HG03280 (cell line): ENCODE data around the gene ABCA4.
"Not testable (repeated sequence)": the region's sequence is repeated elsewhere in the genome, so short reads cannot be mapped to it uniquely, and the experiment has no call there.

Experiments
- ATAC-seq: cut with Tn5 transposase; IDR thresholded peaks from one replicate; pipeline ENCODE4 v1.9.1; 2021; ENCODE audit warnings: mild to moderate bottlenecking, moderate library complexity; ENCODE audit not compliant: unreplicated experiment

Gene ABCA4

GRCh38 chr1:93958032-93958725, 162.8 kb downstream of the ABCA4 start:
- ATAC-seq: no peak

GRCh38 chr1:93955765-93956164, 165.2 kb downstream of the ABCA4 start:
- ATAC-seq: no peak

- not testable (repeated sequence) for ATAC-seq
Measured at GRCh38 chr1:93947002-93947686, 173.8 kb downstream of the ABCA4 start.
